ENCODE results near the gene AFAP1.

GRCh38 chr4:7804756-7805385 is 134.8 kb downstream of the AFAP1 start:
- no peak for TF ChIP-seq CTCF (IDR thresholded peaks at IDR 0.05)
- no peak for TF ChIP-seq POLR2A (IDR thresholded peaks at IDR 0.05)

Measured in uterus (tissue), 2 donors.